K562 treated with DMSO at 1 percent for 48 hours (cell line): Measurements from ENCODE around the gene MYBL2. TPM values are rescaled to one million over a fixed set of nuclear protein-coding genes. Genes with fewer than 3 reads are reported as not detected.

Source experiments
- total RNA-seq: library from RNA; unstranded; fragments of 300-600 nt; gene quantifications from 2 replicates; pipeline ENCODE4 v1.2.3, GENCODE V29; 2022; ENCODE audit warnings: low replicate concordance; ENCODE audit errors: extremely low read depth

MYBL2 gene
- total RNA-seq: not detected in 2 replicates

GRCh38 chr20:43666376-43667328, at the start of gene MYBL2:
Gene MYBL2, plus strand, starts transcription at chr20:43667114. Its CDS starts 170 bp downstream, at chr20:43667284.

DNA sequence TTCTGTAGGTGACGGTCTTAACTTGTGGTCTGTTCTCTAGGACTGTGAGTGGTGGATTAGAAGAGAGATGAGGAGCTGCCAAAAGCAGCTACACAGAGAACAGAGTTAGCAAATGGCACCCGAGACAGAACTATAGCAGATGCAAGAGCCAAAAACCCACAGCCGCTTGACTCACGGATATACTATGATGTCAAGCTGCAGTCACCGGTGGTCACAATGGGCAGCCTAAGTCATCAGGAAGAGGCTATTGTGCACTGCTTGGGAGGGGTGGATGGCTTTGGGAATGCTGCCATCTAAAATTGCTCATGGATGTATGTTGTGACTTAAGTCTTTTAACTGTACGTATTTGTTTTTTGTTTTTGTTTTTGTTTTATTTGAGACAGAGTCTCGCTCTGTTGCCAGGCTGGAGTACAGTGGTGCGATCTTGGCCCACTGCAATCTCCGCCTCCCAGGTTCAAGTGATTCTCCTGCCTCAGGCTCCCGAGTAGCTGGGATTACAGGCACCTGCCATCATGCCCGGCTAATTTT, 60.0 kb downstream of the MYBL2 start, which contains the start of gene GTSF1L:
Gene GTSF1L (minus strand): TSS at position 192 of the 528 bp plus-strand sequence. CDS start 308 bp downstream, outside the sequence.

Other genes starting within 250 kb of the MYBL2 start
- not detected in 2 replicates for gene SRSF6, start 209.2 kb upstream of the MYBL2 start, total RNA-seq
- gene L3MBTL1, start 159.4 kb upstream of the MYBL2 start, total RNA-seq: not detected in 2 replicates
- not detected in 2 replicates for gene SGK2, start 108.1 kb upstream of the MYBL2 start, total RNA-seq
- not detected in 2 replicates for gene IFT52, start 76.2 kb upstream of the MYBL2 start, total RNA-seq
- not detected in 2 replicates for gene GTSF1L, start 59.9 kb downstream of the MYBL2 start, total RNA-seq
- gene TOX2, start 247.7 kb downstream of the MYBL2 start, total RNA-seq: not detected in 2 replicates